ENCODE data around the gene PPM1N.

The PPM1N gene

GRCh38 chr19:45492627-45493470 is 5.4 kb upstream of the PPM1N start:
- DNase-seq: peak; percentile 47

GRCh38 chr19:45494261-45494916 is 3.9 kb upstream of the PPM1N start:
- DNase-seq: no peak

- no peak for DNase-seq
Observed at GRCh38 chr19:45495178-45495577, 3.1 kb upstream of the PPM1N start.

GRCh38 chr19:45496349-45496953 is 1.8 kb upstream of the PPM1N start:
- DNase-seq: peak; percentile 25

- DNase-seq: no peak
Observed at GRCh38 chr19:45497791-45498190, 452 bp upstream of the PPM1N start.

GRCh38 chr19:45499196-45500180 is 1.2 kb downstream of the PPM1N start:
- peak; percentile 23 for DNase-seq

- DNase-seq: no peak
Observed at GRCh38 chr19:45500918-45501729, 2.9 kb downstream of the PPM1N start.

GRCh38 chr19:45501730-45502014 is 3.4 kb downstream of the PPM1N start:
- no peak for DNase-seq

GRCh38 chr19:45502111-45502510 is 3.9 kb downstream of the PPM1N start:
- DNase-seq: no peak

GRCh38 chr19:45503909-45504308 is 5.7 kb downstream of the PPM1N start:
- peak; percentile 48 for DNase-seq

- no peak for DNase-seq
Observed at GRCh38 chr19:45505151-45505995, 7.1 kb downstream of the PPM1N start.

- DNase-seq: no peak
Observed at GRCh38 chr19:45505996-45506245, 7.7 kb downstream of the PPM1N start.

GRCh38 chr19:45506246-45506988 is 8.2 kb downstream of the PPM1N start:
- DNase-seq: peak; percentile 89

GRCh38 chr19:45506989-45507871 is 9.0 kb downstream of the PPM1N start, which contains the start of gene VASP:
VASP (plus strand) TSS chr19:45507479; CDS start chr19:45507772, 293 bp downstream.
- peak; percentile 95 for DNase-seq

- DNase-seq: no peak
Observed at GRCh38 chr19:45507872-45508416, 9.7 kb downstream of the PPM1N start.

GRCh38 chr19:45508417-45508860 is 10.2 kb downstream of the PPM1N start:
- no peak for DNase-seq

- peak; percentile 87 for DNase-seq
Observed at GRCh38 chr19:45508861-45509691, 10.8 kb downstream of the PPM1N start.

GRCh38 chr19:45509692-45510015 is 11.4 kb downstream of the PPM1N start:
- DNase-seq: no peak

Data from MV-4-11 (cell line).